GM18868 (cell line): Measurements from ENCODE around the gene XYLT1.

ENCODE experiments used
- ATAC-seq: cut with Tn5 transposase; IDR thresholded peaks from one replicate; pipeline ENCODE4 v1.9.1; 2021; ENCODE audit warnings: mild to moderate bottlenecking, moderate library complexity; ENCODE audit not compliant: unreplicated experiment

Gene XYLT1

GRCh38 chr16:17459903-17460521 lies 10.7 kb downstream of the XYLT1 start:
- peak; percentile 64 for ATAC-seq

DNA sequence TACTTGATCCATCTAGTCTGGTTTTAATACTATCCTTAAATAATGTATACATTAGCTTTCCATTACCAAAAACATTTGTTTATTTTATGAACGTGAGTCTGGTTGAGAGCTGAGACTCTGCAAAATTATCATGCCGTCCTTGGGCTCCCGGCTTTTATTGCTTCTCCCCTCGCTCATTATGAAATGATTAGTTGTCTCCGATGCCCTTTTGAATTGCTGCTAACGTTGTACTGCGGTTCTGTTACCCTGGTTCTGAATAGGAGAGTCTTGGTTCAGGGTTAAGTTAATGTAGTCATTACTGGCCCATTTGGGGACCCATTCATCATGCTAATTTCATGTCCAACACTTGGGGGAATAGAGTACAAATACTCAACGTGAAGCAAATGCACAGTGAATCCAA lies 12.8 kb downstream of the XYLT1 start:
- ATAC-seq: no peak

GRCh38 chr16:17457513-17457912 lies 13.2 kb downstream of the XYLT1 start:
- no peak for ATAC-seq

GRCh38 chr16:17454162-17454730 lies 16.5 kb downstream of the XYLT1 start:
- no peak for ATAC-seq

- ATAC-seq: no peak
Observed at GRCh38 chr16:17453364-17454038, 17.3 kb downstream of the XYLT1 start.

GRCh38 chr16:17452922-17453321 lies 17.8 kb downstream of the XYLT1 start:
- ATAC-seq: no peak

DNA sequence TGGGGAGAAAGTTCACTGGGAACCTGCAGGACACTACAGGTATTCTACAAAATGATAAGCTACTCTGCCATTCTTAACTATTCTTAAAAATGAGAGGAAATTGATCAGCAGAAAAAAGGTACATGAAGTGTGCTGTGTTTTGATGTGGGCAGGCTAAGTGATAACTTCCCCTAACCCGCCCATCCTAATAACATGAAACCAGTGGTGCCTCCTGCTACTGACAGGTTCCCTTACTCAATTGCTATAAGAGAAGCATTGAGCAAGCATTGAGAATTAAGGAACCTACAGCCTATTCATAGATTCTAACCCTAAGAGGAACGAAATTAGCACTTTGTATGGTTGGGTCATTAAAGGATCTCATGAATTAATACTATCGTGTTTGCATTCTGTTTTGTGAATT lies 18.9 kb downstream of the XYLT1 start:
- ATAC-seq: no peak

GRCh38 chr16:17450291-17450690 lies 20.5 kb downstream of the XYLT1 start:
- no peak for ATAC-seq

- ATAC-seq: no peak
Observed at GRCh38 chr16:17448640-17449638, 21.8 kb downstream of the XYLT1 start.

- no peak for ATAC-seq
Observed at GRCh38 chr16:17447101-17447569, 23.6 kb downstream of the XYLT1 start.

DNA sequence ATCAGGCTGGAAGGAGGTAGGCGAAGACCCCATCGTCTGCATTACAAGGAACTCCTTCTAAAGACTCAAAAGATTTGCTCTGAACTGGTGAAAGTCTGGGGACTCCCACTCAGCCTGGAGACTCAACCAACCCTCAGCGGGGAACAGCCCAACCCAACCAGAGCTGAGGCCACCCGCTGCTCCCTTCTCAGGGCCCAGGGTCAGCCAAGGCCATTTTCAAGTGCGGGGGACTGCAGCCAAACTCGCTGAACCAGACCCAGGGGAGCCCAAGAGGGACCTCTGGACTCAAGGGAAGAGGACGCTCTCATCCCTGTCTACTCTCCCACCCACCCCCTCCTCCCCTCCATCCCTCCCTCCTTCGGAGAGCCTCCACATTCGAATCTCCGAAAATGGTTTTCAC lies 24.1 kb downstream of the XYLT1 start:
- no peak for ATAC-seq

DNA sequence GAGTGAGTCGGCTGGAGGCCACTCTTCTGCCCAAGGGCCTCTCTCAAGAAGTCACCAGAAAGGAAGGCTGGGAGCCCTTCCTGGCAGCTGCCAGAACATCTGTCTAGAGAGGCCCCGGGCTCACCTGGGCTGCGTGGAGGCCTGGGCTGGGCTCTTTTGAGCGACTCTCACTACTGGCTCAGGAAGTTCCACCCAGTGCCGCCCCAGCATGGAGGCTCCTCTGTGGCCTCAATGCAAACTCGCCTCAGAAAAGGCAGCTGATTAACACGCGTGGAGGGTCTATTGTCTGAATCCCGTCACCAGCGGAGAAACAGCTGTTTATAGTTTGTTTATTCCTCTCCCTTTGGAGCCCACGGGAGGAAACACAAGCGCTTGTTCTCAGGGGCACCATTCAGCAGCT lies 25.3 kb downstream of the XYLT1 start:
- ATAC-seq: no peak

GRCh38 chr16:17444658-17445057 lies 26.1 kb downstream of the XYLT1 start:
- ATAC-seq: no peak

DNA sequence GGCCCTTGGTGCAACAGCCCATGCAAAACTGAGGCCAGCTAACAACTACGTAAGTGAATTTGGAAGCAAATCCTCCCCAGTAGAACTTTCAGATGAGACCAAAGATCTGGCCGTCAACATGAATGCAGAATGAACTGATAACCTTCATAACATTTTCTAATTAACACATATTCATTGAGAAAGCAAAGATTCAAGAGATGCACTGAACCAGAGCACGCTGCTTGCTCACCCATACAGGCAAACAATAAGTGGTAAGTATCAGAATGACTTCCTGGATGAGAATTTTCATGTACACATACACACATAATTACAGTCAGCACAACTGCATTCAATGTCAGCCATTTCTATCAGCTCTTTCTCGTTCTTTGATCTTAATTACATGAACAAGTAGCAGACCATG lies 30.6 kb downstream of the XYLT1 start:
- ATAC-seq: no peak

DNA sequence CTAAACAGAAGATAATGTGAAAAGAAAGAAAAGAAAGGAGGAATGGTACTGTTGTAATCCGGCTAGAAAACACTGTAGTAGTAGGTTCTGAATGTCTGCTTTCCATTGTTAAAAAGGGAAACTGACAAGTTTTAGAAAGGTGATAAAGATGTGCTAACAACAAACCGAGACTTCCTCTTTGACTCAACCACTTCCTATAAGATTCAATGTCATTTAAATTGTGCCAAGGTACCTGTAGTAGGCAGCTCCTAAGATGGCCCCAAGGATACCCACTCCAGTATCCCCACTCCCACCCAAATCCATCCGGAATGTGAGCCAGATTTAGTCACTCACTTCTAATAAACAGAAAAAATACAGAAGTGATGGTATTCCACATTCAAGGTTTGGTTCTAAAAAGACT lies 31.2 kb downstream of the XYLT1 start:
- no peak for ATAC-seq

GRCh38 chr16:17437981-17438380 lies 32.8 kb downstream of the XYLT1 start:
- ATAC-seq: no peak

GRCh38 chr16:17437127-17437720 lies 33.5 kb downstream of the XYLT1 start:
- no peak for ATAC-seq

DNA sequence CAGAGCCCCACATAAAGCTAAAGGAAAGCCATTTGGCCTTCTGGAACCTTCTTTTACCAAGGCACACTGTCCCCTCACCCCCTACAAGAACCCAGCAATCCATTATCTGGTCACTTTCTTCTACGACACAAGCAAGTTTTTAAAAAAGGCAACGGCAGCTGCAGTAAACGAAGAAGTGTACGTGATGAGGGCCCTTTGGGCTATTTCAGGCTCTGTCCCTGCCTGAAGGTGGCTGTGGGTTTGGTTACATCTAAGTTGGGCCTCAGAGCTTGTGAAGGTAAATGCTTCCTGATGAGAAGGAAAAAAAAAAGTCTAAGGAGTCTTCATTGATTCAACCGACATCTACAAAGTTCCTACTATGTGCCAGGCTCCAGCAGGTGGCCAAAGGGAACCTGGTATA lies 35.4 kb downstream of the XYLT1 start:
- ATAC-seq: no peak

DNA sequence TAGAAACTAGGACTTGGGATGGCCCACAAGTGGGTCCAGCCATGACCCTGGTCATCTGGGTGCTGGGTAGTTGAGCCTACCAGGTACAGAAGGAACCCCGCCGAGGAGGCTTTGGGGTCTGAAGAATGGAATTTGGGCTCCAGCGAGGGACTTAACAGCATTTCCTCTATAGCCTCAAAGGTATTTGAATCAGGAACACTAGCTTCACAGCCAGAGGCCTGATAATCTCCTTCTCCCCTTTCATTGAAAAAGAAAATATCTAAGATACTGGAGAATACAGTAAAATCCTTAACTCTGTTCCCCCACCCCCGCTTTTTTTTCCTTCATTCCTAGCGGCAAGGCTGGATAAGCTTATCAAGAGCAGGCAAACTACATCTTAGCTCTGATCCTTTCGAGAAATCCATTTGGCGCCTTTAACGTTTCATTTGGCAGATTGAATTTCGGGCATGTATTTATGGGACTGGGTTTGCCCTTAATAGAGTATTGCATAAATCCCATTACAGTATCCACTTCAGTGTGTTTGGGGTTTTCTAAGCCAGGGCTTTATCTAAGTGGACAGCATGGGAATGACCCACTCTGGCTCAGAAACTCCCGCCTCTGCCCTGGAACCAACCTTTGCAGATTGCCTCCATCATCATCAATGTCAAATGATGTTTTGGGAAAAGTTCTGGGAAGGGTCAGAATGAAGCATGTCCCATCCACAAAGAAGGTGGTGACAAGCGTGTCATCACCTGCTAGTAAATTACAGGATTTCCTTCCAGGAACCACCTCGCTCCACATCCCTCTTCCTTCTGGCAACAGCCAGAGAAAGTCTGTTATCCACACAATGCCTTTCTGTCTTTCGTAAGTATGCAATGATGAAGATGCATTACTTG lies 36.9 kb downstream of the XYLT1 start:
- ATAC-seq: no peak
